Stomach (tissue), 4 donors: ENCODE results near the gene COL1A1.

Experiments used
- POLR2AphosphoS5 ChIP-seq, 3 donors: sonication (generic); formaldehyde crosslinking; IDR thresholded peaks; one replicate each; pipeline ENCODE4 v1.6.1; 2016; ENCODE audit warnings: antibody characterized with exemption in 3 of 3
- TF ChIP-seq, protein P1 (sequence below), 7 experiments: fragments of 450-650 bp in 4 of 7; fragments of 200-600 bp in 3 of 7; sonication (generic) in 3 of 7; IDR thresholded peaks; one replicate each; pipeline ENCODE4 v1.5.1; 2016 to 2019; ENCODE audit warnings: antibody characterized with exemption in 7 of 7, control low read depth in 2 of 7, mild to moderate bottlenecking in 1 of 7

DNA sequence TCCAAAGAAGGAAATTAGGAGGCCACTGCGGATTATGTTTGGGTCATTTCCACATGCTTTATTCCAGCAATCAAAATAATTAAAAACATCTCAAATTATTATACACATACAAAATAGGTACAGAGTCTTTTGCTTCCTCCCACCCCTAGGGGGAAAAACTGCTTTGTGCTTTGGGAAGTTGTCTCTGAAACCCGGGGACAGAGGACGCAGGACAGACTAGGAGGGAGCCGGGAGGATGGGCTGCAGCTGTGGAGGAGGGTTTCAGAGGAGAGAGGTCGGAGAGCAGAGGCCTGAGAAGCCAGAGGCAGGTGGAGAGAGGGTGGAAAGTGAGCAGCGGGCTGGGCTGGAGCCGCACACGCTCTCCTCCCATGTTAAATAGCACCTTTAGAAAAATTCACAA is 17.4 kb downstream of the COL1A1 start:
- TF ChIP-seq, protein P1, sequence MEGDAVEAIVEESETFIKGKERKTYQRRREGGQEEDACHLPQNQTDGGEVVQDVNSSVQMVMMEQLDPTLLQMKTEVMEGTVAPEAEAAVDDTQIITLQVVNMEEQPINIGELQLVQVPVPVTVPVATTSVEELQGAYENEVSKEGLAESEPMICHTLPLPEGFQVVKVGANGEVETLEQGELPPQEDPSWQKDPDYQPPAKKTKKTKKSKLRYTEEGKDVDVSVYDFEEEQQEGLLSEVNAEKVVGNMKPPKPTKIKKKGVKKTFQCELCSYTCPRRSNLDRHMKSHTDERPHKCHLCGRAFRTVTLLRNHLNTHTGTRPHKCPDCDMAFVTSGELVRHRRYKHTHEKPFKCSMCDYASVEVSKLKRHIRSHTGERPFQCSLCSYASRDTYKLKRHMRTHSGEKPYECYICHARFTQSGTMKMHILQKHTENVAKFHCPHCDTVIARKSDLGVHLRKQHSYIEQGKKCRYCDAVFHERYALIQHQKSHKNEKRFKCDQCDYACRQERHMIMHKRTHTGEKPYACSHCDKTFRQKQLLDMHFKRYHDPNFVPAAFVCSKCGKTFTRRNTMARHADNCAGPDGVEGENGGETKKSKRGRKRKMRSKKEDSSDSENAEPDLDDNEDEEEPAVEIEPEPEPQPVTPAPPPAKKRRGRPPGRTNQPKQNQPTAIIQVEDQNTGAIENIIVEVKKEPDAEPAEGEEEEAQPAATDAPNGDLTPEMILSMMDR (IDR thresholded peaks at IDR 0.05) = no peak
- TF ChIP-seq POLR2AphosphoS5 (IDR thresholded peaks at IDR 0.05) = no peak
